Pancreas (tissue), 10 donors: ENCODE results near the gene PRKCE. TPM values are rescaled to one million over a fixed set of nuclear protein-coding genes. Genes with fewer than 3 reads are reported as not detected.

Experiments
- ATAC-seq, 4 donors: fragments of 200-7000 bp; cut with Tn5 transposase; one replicate each; pipeline versions ENCODE4 v1.8.0 to v1.9.1; 2020; ENCODE audit warnings: mild to moderate bottlenecking in 4 of 4, moderate library complexity in 4 of 4
- DNase-seq, 6 donors: peaks; one replicate each; pipeline ENCODE4 v3.0.0-alpha.2; 2020
- FAIRE-seq: peaks from 2 replicates; lab custom pipeline; 2012; peaks lifted over from hg19 to GRCh38; lab: Jason Lieb, UNC
- H3K27ac ChIP-seq, 4 donors: fragments of 200-600 bp; sonication (generic); 1 replicate in 3 of 4; 2 replicates in 1 of 4; pipeline versions ENCODE4 v1.5.0 to v1.8.0; 2020
- H3K27me3 ChIP-seq, 4 donors: fragments of 200-600 bp; one replicate each; pipeline ENCODE4 v1.8.0; 2021
- H3K36me3 ChIP-seq, 3 donors: fragments of 200-600 bp; sonication (generic) in 1 of 3; one replicate each; pipeline versions ENCODE4 v1.5.0 to v1.8.0; 2020 to 2021
- H3K4me1 ChIP-seq, 3 donors: fragments of 200-600 bp; one replicate each; pipeline ENCODE4 v1.8.0; 2021
- H3K4me3 ChIP-seq, 4 donors: fragments of 200-600 bp; sonication (generic) in 2 of 4; one replicate each; pipeline versions ENCODE4 v1.5.0 to v1.8.0; 2020 to 2021
- H3K9me3 ChIP-seq, 4 donors: fragments of 200-600 bp; one replicate each; pipeline ENCODE4 v1.8.0; 2021
- CTCF ChIP-seq, 4 donors: fragments of 200-600 bp; sonication (generic) in 3 of 4; IDR thresholded peaks; one replicate each; pipeline versions ENCODE4 v1.5.0 to v1.8.0; 2021; ENCODE audit warnings: antibody characterized with exemption in 4 of 4
- WGBS, 2 donors: extraction: QIAGEN DNeasy Blood & Tissue Kit; methylation state at CpG; one replicate each; pipeline ENCODE4 v1.1.7; 2013; 5-methylcytosine and 5-hydroxymethylcytosine counted together
- intact Hi-C, 3 donors: fragments of 100-400 bp; cut with DNase I; formaldehyde crosslinking; loops; one replicate each; pipeline versions ENCODE4 v1.11.1 to v1.14.2; 2022
- polyA plus RNA-seq, 2 donors: library from polyadenylated mRNA; stranded (reverse); fragments of 200-250 nt; gene quantifications; one replicate each; pipeline ENCODE4 v1.2.3, GENCODE V29; 2013
- total RNA-seq, 6 donors: library from RNA; stranded (reverse); fragmentation: NEBNext Ultra II Directional in 4 of 6; extraction: Animal tissue kit (Norgen Biotek cat#: 25700) in 4 of 6; gene quantifications; one replicate each; pipeline versions ENCODE4 v1.2.1 to v1.2.4, GENCODE V29; 2021 to 2023
- donor health status: healthy with polysubstance abuse.
- donor health status: DM: no; HTN: no; CAD: no; lungs with moderate emphysema.
- donor health status: DM: no; HTN: no; CAD: no.
- donor health status: control.
- donor health status: control.
- donor health status: Bipolar disorder and iron deficiency.
- donor health status: DM: yes; HTN: yes; CAD: no.
- donor health status: DM: no; HTN: no; CAD: no.
- donor health status: DM: no; HTN: no; CAD: no.
- donor health status: DM: yes; HTN: yes; CAD: no.

PRKCE gene
- total and polyA plus RNA-seq, 8 donors = 4.0 to 19.4 (median 10.0) TPM

- H3K27ac ChIP-seq = no peak overlapping the region
- no peaks in the 10 kb centered on the region for H3K27me3 ChIP-seq
- H3K36me3 ChIP-seq = no peaks in the 10 kb centered on the region
- intact Hi-C loops = no loop called here
- no peak for FAIRE-seq
- H3K9me3 ChIP-seq = no peaks in the 10 kb centered on the region
- 91 to 93% methylated on average over 1 of the region's 1 CpG for WGBS, 2 donors
- H3K4me3 ChIP-seq = no peak overlapping the region
- no peak for TF ChIP-seq CTCF (IDR thresholded peaks at IDR 0.05)
- ATAC-seq = no peak
- peaks cover 8 to 13% (median 11%) of the 10 kb centered on the region in 3 donors for H3K4me1 ChIP-seq
- no peak for DNase-seq
Measured at GRCh38 chr2:45627911-45628310, 23.6 kb upstream of the PRKCE start.

- no peak overlapping the region for H3K4me3 ChIP-seq
- FAIRE-seq = no peak
- no peaks in the 10 kb centered on the region for H3K27me3 ChIP-seq
- H3K4me1 ChIP-seq = peaks cover 8 to 13% (median 11%) of the 10 kb centered on the region in 3 donors
- no peaks in the 10 kb centered on the region for H3K9me3 ChIP-seq
- intact Hi-C loops = loop anchor here in 1 of 3 donors (10.0 kb wide), 1 partner anchor 305 kb away; no protein-coding TSS in a partner anchor
- no peak for ATAC-seq
- no peak for TF ChIP-seq CTCF (IDR thresholded peaks at IDR 0.05)
- WGBS, 2 donors = 23 to 42% methylated on average over 1 of the region's 1 CpG
- no peak overlapping the region for H3K27ac ChIP-seq
- no peak for DNase-seq
- no peaks in the 10 kb centered on the region for H3K36me3 ChIP-seq
Measured at GRCh38 chr2:45629971-45630370, 21.5 kb upstream of the PRKCE start.

GRCh38 chr2:45631319-45631718, 20.2 kb upstream of the PRKCE start:
- intact Hi-C loops = loop anchor here in 1 of 3 donors (10.0 kb wide), 1 partner anchor 303 kb away; no protein-coding TSS in a partner anchor
- DNase-seq (no peak), ATAC-seq (no peak), FAIRE-seq (no peak)
- Histone ChIP-seq H3K4me3 (no peak overlapping the region), H3K36me3 (no peaks in the 10 kb centered on the region), H3K27me3 (no peaks in the 10 kb centered on the region), H3K4me1 (peaks cover 2 to 8% (median 2%) of the 10 kb centered on the region in 3 donors), H3K9me3 (no peaks in the 10 kb centered on the region), H3K27ac (no peak overlapping the region)
- no peak for TF ChIP-seq CTCF (IDR thresholded peaks at IDR 0.05)
- WGBS, 2 donors = 93 to 98% methylated on average over 3 of the region's 3 CpGs

- Histone ChIP-seq H3K36me3 (no peaks in the 10 kb centered on the region), H3K27me3 (no peaks in the 10 kb centered on the region), H3K4me1 (peaks cover 0 to 3% (median 0%) of the 10 kb centered on the region in 3 donors), H3K27ac (no peak overlapping the region), H3K4me3 (no peak overlapping the region), H3K9me3 (no peaks in the 10 kb centered on the region)
- no peak for ATAC-seq
- no peak for TF ChIP-seq CTCF (IDR thresholded peaks at IDR 0.05)
- 79 to 82% methylated on average over 3 of the region's 3 CpGs for WGBS, 2 donors
- FAIRE-seq = no peak
- DNase-seq = no peak
- intact Hi-C loops = loop anchor here in 1 of 3 donors (10.0 kb wide), 1 partner anchor 303 kb away; no protein-coding TSS in a partner anchor
Measured at GRCh38 chr2:45631955-45632354, 19.5 kb upstream of the PRKCE start.

GRCh38 chr2:45634223-45634622, 17.3 kb upstream of the PRKCE start:
- no peak for FAIRE-seq
- Histone ChIP-seq H3K27me3 (no peaks in the 10 kb centered on the region), H3K4me3 (no peak overlapping the region), H3K4me1 (no peaks in the 10 kb centered on the region), H3K36me3 (no peaks in the 10 kb centered on the region), H3K27ac (no peak overlapping the region), H3K9me3 (no peaks in the 10 kb centered on the region)
- ATAC-seq = no peak
- intact Hi-C loops = loop anchor here in 1 of 3 donors (10.0 kb wide), 1 partner anchor 301 kb away; no protein-coding TSS in a partner anchor
- TF ChIP-seq CTCF (IDR thresholded peaks at IDR 0.05) = no peak
- 90 to 93% methylated on average over 5 of the region's 5 CpGs for WGBS, 2 donors
- DNase-seq = no peak
